ENCODE results near the gene CCSAP. TPM values are rescaled to one million over a fixed set of nuclear protein-coding genes. Genes with fewer than 3 reads are reported as not detected.

Gene CCSAP
- total RNA-seq, 1 donor from 2014 or later: 2.1 TPM

GRCh38 chr1:229370601-229371021 lies 27.8 kb upstream of the CCSAP start:
- peak; percentile 87 for DNase-seq
- intact Hi-C loops (cut with micrococcal nuclease): no loop called here
- ATAC-seq: peak; percentile 99

- DNase-seq (no peak), ATAC-seq (no peak)
- intact Hi-C loops (cut with micrococcal nuclease): no loop called here
Measured at GRCh38 chr1:229368347-229368746, 25.5 kb upstream of the CCSAP start.

GRCh38 chr1:229365569-229365968 lies 22.7 kb upstream of the CCSAP start:
- ATAC-seq: no peak

GRCh38 chr1:229364207-229365065 lies 21.6 kb upstream of the CCSAP start:
- ATAC-seq (no peak), DNase-seq (no peak)
- intact Hi-C loops (cut with micrococcal nuclease): no loop called here

More at GRCh38 chr1:229365569-229365968, 22.7 kb upstream of the CCSAP start:
- DNase-seq: no peak
- intact Hi-C loops (cut with micrococcal nuclease): no loop called here

GRCh38 chr1:229363723-229364122 lies 20.9 kb upstream of the CCSAP start:
- ATAC-seq (no peak), DNase-seq (no peak)
- intact Hi-C loops (cut with micrococcal nuclease): no loop called here

- ATAC-seq: no peak
- intact Hi-C loops (cut with micrococcal nuclease): no loop called here
- no peak for DNase-seq
Measured at GRCh38 chr1:229360420-229360819, 17.6 kb upstream of the CCSAP start.

- DNase-seq: no peak
- no peak for ATAC-seq
- intact Hi-C loops (cut with micrococcal nuclease): no loop called here
Measured at GRCh38 chr1:229355661-229356060, 12.8 kb upstream of the CCSAP start.

- intact Hi-C loops (cut with micrococcal nuclease): no loop called here
- ATAC-seq (no peak), DNase-seq (no peak)
Measured at GRCh38 chr1:229354226-229354625, 11.4 kb upstream of the CCSAP start.

- no peak for ATAC-seq
- no peak for DNase-seq
- intact Hi-C loops (cut with micrococcal nuclease): no loop called here
Measured at GRCh38 chr1:229352975-229353374, 10.1 kb upstream of the CCSAP start.

GRCh38 chr1:229349463-229350385 lies 6.9 kb upstream of the CCSAP start:
- intact Hi-C loops (cut with micrococcal nuclease): no loop called here
- ATAC-seq: no peak
- no peak for DNase-seq

- no peak for DNase-seq
- ATAC-seq: no peak
- intact Hi-C loops (cut with micrococcal nuclease): no loop called here
Measured at GRCh38 chr1:229347528-229347927, 4.7 kb upstream of the CCSAP start.

- no peak for ATAC-seq
- intact Hi-C loops (cut with micrococcal nuclease): no loop called here
- no peak for DNase-seq
Measured at GRCh38 chr1:229344937-229345684, 2.3 kb upstream of the CCSAP start.

- ATAC-seq: no peak
- DNase-seq: no peak
- intact Hi-C loops (cut with micrococcal nuclease): no loop called here
Measured at GRCh38 chr1:229344139-229344538, 1.3 kb upstream of the CCSAP start.

GRCh38 chr1:229341774-229342655 lies 832 bp downstream of the CCSAP start:
- intact Hi-C loops (cut with micrococcal nuclease): no loop called here
- DNase-seq: peak; percentile 93
- peak; percentile 98 for ATAC-seq

- intact Hi-C loops (cut with micrococcal nuclease): no loop called here
- DNase-seq: no peak
- no peak for ATAC-seq
Measured at GRCh38 chr1:229340496-229340895, 2.4 kb downstream of the CCSAP start.

- DNase-seq (no peak), ATAC-seq (no peak)
- intact Hi-C loops (cut with micrococcal nuclease): no loop called here
Measured at GRCh38 chr1:229339520-229339919, 3.3 kb downstream of the CCSAP start.

- intact Hi-C loops (cut with micrococcal nuclease): no loop called here
- ATAC-seq: no peak
- no peak for DNase-seq
Measured at GRCh38 chr1:229339086-229339485, 3.8 kb downstream of the CCSAP start.

GRCh38 chr1:229336345-229336744 lies 6.5 kb downstream of the CCSAP start:
- ATAC-seq (no peak), DNase-seq (no peak)
- intact Hi-C loops (cut with micrococcal nuclease): no loop called here

- DNase-seq (no peak), ATAC-seq (no peak)
- intact Hi-C loops (cut with micrococcal nuclease): no loop called here
Measured at GRCh38 chr1:229334716-229335115, 8.1 kb downstream of the CCSAP start.
